GM12865 (cell line): ENCODE data around the gene MAVS.

Experiments used
- DNase-seq: peaks from one replicate; pipeline ENCODE4 v3.0.0; 2010; ENCODE audit warnings: low read depth
- H3K4me3 ChIP-seq: 2 replicates; pipeline ENCODE4 v1.5.1; 2011; ENCODE audit warnings: mild to moderate bottlenecking, low read depth, low read length, control low read depth
- CTCF ChIP-seq: IDR thresholded peaks from 2 replicates; pipeline ENCODE4 v1.5.1; 2011; ENCODE audit warnings: low read length, control low read depth, low read depth, inconsistent platforms; ENCODE audit not compliant: insufficient read depth; ENCODE audit errors: missing control alignments

The MAVS gene

DNA sequence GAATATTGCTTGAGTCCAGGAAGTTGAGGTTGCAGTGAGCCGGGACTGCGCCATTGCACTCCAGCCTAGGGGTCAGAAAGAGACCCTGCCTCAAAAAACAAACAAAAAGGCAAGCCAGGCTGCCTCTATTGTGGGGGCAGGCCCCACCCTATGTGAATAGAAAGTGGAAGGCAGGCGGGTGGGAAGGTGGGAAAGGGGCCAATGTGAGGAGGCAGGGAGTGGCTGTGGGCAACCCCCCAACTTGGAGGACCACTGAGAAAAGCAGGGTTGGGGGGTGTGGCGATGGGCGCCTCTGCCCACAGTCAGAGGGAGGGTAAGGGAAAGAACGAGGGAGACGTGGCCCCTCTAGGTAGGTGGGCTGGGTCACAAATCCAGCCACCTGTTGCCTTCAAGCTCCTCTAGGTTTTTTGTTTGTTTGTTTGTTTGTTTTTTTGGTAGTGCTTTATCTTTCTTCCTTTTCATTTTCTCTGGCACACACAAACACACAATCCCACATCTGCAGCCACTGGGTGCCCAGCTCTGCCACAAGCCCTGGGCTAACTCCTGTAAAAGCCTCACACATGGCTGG, 31.6 kb upstream of the MAVS start:
- no peak for DNase-seq
- no peak for TF ChIP-seq CTCF
- H3K4me3 ChIP-seq = no peak overlapping the region

DNA sequence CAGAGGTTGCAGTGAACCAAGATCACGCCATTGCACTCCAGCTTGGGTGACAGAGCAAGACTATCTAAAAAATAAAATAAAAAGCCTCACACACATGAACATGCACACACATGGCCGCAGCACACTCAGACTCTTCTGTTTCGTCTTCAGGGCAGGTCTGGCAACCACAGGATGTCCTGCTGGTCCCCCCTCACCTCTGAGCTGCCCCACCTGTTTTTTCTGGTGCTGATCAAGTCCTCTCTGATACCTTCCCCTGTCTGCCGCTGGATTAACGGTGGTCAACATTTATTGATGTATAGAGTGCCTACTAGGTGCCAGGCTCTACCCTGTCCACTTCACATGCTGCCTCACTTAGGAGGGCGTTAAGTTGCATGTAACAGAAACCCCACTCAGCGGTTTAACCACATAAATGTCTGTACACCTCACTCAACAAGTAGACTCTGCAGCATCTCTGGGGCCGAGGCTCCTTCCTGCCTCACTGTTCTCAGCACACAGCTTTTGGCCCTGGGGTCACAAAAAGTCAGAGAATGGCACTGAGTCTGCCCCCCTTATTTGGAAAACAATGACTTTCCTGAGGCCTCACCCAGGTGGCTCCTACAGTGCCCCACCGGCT, 30.8 kb upstream of the MAVS start:
- no peak for TF ChIP-seq CTCF
- no peak overlapping the region for H3K4me3 ChIP-seq
- DNase-seq = peak; percentile 47

DNA sequence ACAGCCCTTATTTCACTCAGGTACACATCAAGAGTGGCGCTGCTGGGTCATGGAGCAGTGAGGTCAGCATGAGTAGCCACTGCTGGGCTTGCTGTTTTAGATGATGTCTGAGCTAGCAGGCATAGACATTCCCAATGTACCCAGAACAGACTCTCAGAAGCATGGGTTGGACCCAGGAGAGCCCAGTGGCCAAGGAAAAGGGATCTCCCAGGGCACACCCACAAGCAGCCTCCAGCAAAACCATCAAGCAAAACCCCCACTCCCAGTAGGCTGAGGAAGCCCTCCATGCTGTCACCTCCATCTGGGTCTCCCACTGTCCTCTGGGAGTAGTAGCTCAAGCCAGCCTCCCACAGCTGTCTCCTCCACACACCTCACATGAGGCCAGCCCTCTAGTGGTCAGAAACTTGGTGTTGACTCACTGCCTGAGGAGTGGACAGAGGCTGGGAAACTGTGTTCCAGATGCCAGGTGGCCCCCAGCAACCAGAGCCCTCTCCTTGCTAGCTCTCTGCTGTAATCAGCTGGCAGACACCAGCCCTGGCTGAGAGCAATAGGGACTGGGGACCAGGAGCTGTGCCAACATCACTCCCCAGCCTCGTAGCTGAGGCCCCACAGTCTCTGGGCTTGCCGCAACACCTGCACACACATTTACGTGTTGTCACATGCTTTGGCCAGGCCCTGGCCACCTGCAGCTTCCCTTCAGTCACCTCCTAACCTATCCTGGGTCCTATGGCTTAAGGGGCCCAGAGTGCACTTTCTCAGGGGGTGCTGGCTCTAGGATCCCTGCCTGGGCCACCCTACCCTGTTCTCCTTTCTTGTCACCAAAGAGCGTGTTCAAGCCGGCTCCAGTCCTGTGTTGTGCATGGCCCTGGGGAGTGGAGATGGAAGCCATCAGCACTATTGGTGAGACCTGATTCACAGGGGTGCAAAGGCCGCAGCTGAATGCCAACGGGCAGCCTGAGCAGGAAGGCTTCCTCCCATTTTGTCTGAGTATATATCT, 28.2 kb upstream of the MAVS start:
- H3K4me3 ChIP-seq = no peak overlapping the region
- TF ChIP-seq CTCF = peak; percentile 54
- DNase-seq = peak; percentile 72

DNA sequence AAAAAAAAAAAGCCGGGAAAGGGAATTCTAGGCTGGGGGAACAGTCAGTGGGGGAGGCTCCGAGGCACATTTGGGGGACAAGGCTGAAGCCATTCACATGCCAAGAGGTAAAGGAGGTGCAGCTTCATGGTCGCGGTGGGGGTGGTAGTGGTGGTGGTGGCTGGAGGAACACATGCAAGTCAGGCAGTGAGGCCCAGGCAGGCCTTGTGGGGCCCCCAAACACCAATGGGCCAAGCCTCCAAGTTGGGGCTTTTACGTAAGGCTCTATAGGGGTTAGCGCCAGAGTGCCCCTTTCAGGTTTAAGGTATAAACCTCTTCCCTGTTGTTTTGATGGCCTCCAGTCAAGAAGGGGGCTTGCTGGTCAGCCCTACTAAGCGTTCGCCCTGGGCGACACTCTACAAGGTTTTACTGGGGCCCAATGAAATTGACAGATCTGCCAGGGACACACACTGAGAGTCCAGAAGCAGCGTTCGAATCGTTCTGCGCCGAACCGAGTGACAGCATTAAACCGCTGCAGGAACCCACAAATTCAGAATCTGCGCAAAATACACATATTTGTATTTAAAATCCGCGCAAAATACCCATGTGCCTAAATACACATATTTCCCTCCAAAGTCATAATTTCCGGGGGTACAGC, 27.1 kb upstream of the MAVS start:
- DNase-seq = no peak
- no peak for TF ChIP-seq CTCF
- peak overlapping the region; percentile 94 for H3K4me3 ChIP-seq

GRCh38 chr20:3820048-3820900, 26.4 kb upstream of the MAVS start, which contains the start of gene AP5S1:
AP5S1 (plus strand) TSS chr20:3820547; CDS start chr20:3822118, 1,571 bp downstream.
- DNase-seq = peak; percentile 96
- peak within 1 kb of the TSS; percentile 94 for H3K4me3 ChIP-seq
- TF ChIP-seq CTCF = peak; percentile 96
